ENCODE results near the gene OR13J1.

- TF ChIP-seq, protein P1, sequence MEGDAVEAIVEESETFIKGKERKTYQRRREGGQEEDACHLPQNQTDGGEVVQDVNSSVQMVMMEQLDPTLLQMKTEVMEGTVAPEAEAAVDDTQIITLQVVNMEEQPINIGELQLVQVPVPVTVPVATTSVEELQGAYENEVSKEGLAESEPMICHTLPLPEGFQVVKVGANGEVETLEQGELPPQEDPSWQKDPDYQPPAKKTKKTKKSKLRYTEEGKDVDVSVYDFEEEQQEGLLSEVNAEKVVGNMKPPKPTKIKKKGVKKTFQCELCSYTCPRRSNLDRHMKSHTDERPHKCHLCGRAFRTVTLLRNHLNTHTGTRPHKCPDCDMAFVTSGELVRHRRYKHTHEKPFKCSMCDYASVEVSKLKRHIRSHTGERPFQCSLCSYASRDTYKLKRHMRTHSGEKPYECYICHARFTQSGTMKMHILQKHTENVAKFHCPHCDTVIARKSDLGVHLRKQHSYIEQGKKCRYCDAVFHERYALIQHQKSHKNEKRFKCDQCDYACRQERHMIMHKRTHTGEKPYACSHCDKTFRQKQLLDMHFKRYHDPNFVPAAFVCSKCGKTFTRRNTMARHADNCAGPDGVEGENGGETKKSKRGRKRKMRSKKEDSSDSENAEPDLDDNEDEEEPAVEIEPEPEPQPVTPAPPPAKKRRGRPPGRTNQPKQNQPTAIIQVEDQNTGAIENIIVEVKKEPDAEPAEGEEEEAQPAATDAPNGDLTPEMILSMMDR (IDR thresholded peaks at IDR 0.05; ENCODE audit: insufficient read depth, low read length, poor library complexity, severe bottlenecking) = no peak
- TF ChIP-seq EZH2phosphoT487 (conservative IDR thresholded peaks at IDR 0.05; ENCODE audit: low read length) = no peak
Measured at GRCh38 chr9:35870351-35870923, at the start of gene OR13J1.

All from SU-DHL-6 (cell line).